Neural progenitor cell (in vitro differentiated cells): Measurements from ENCODE around the gene MRPL19. TPM values are rescaled to one million over a fixed set of nuclear protein-coding genes. Genes with fewer than 3 reads are reported as not detected.
"Not testable (repeated sequence)": the region's sequence is repeated elsewhere in the genome, so short reads cannot be mapped to it uniquely, and the experiment has no call there.

ENCODE experiments used
- DNase-seq: peaks from one replicate; pipeline ENCODE4 v3.0.0-alpha.2; 2016; ENCODE audit warnings: low spot score
- H2AFZ ChIP-seq: fragments of 200-600 bp; sonication (generic); replicated peaks from 2 replicates; pipeline ENCODE4 v1.6.1; 2016; ENCODE audit warnings: antibody characterized with exemption
- H3F3A ChIP-seq: fragments of 200-600 bp; sonication (generic); 2 replicates; pipeline ENCODE4 v1.6.1; 2016; ENCODE audit warnings: antibody characterized with exemption, low read depth
- H3K27ac ChIP-seq: fragments of 200-600 bp; sonication (generic); 2 replicates; pipeline ENCODE4 v1.5.1; 2016; ENCODE audit warnings: mild to moderate bottlenecking
- H3K27me3 ChIP-seq: fragments of 200-600 bp; sonication (generic); 2 replicates; pipeline ENCODE4 v1.6.1; 2016; ENCODE audit warnings: mild to moderate bottlenecking, moderate library complexity
- H3K36me3 ChIP-seq: fragments of 200-600 bp; sonication (generic); 2 replicates; pipeline ENCODE4 v1.5.1; 2016
- H3K4me1 ChIP-seq: fragments of 200-600 bp; sonication (generic); 2 replicates; pipeline ENCODE4 v1.6.1; 2016; ENCODE audit warnings: mixed run types
- H3K4me2 ChIP-seq: fragments of 200-600 bp; sonication (generic); 2 replicates; pipeline ENCODE4 v1.6.1; 2016
- H3K4me3 ChIP-seq: fragments of 200-600 bp; sonication (generic); 2 replicates; pipeline ENCODE4 v1.5.1; 2016
- H3K79me2 ChIP-seq: fragments of 200-600 bp; sonication (generic); 2 replicates; pipeline ENCODE4 v1.6.1; 2016; ENCODE audit warnings: low read depth
- H3K9ac ChIP-seq: fragments of 200-600 bp; sonication (generic); 2 replicates; pipeline ENCODE4 v1.6.1; 2016
- H3K9me3 ChIP-seq: fragments of 200-600 bp; sonication (generic); 2 replicates; pipeline ENCODE4 v1.5.1; 2016; ENCODE audit warnings: low read depth
- H4K20me1 ChIP-seq: fragments of 200-600 bp; sonication (generic); 2 replicates; pipeline ENCODE4 v1.6.1; 2016; ENCODE audit warnings: low read depth
- H3K27ac Mint-ChIP-seq: 3 replicates; pipeline ENCODE4 v1.8.0; 2021; ENCODE audit warnings: mixed read lengths
- H3K27me3 Mint-ChIP-seq: 2 replicates; pipeline ENCODE4 v1.8.0; 2022; ENCODE audit warnings: low read depth, mild to moderate bottlenecking, inconsistent platforms, moderate library complexity, mixed read lengths; ENCODE audit not compliant: insufficient read depth
- H3K36me3 Mint-ChIP-seq: 3 replicates; pipeline ENCODE4 v1.8.0; 2021; ENCODE audit warnings: mixed read lengths
- H3K4me1 Mint-ChIP-seq: 3 replicates; pipeline ENCODE4 v1.8.0; 2021; ENCODE audit warnings: mixed read lengths
- H3K4me3 Mint-ChIP-seq: 3 replicates; pipeline ENCODE4 v1.8.0; 2021; ENCODE audit warnings: mild to moderate bottlenecking, moderate library complexity, mixed read lengths
- H3K9me3 Mint-ChIP-seq: 3 replicates; pipeline ENCODE4 v1.8.0; 2020; ENCODE audit warnings: mixed read lengths
- CTCF ChIP-seq: fragments of 200-600 bp; sonication (generic); IDR thresholded peaks from 2 replicates; pipeline ENCODE4 v1.5.1; 2017; ENCODE audit warnings: antibody characterized with exemption, mild to moderate bottlenecking
- EZH2 ChIP-seq: fragments of 200-600 bp; sonication (generic); IDR thresholded peaks from 2 replicates; pipeline ENCODE4 v1.6.1; 2017; ENCODE audit warnings: antibody characterized with exemption, mild to moderate bottlenecking, moderate library complexity
- EZH2phosphoT487 ChIP-seq: fragments of 200-600 bp; sonication (generic); IDR thresholded peaks from 2 replicates; pipeline ENCODE4 v1.6.1; 2017; ENCODE audit warnings: antibody characterized with exemption
- total RNA-seq: library from RNA; depleted of rRNA; stranded (reverse); fragments of >200 nt; gene quantifications from 2 replicates; pipeline ENCODE4 v1.2.3, GENCODE V29; 2015; ENCODE audit warnings: low replicate concordance

MRPL19 gene
- total RNA-seq, 1 donor from 2014 or later: 80.4 TPM

- no peak overlapping the region for H3K4me3 Mint-ChIP-seq
- H3K9me3 Mint-ChIP-seq: no peaks in the 10 kb centered on the region
- H3K27ac Mint-ChIP-seq: no peak overlapping the region
- peaks cover 24% of the 10 kb centered on the region for H3K36me3 Mint-ChIP-seq
- Histone ChIP-seq H3K4me2 (no peak overlapping the region), H2AFZ (no peak overlapping the region), H3K27ac (no peak overlapping the region), H3K36me3 (peaks cover 37% of the 10 kb centered on the region), H3K4me1 (no peaks in the 10 kb centered on the region), H3K4me3 (no peak overlapping the region), H3K9me3 (no peaks in the 10 kb centered on the region), H3K9ac (no peak overlapping the region), H3K27me3 (no peaks in the 10 kb centered on the region), H4K20me1 (peaks cover 4% of the 10 kb centered on the region), H3K79me2 (no peaks in the 10 kb centered on the region), H3F3A (peaks cover 7% of the 10 kb centered on the region)
- no peak for DNase-seq
- H3K27me3 Mint-ChIP-seq: no peaks in the 10 kb centered on the region
- TF ChIP-seq CTCF (no peak), EZH2 (no peak), EZH2phosphoT487 (no peak)
- H3K4me1 Mint-ChIP-seq: no peaks in the 10 kb centered on the region
Measured at GRCh38 chr2:75666911-75667310, 20.3 kb downstream of the MRPL19 start.

- Histone ChIP-seq H3K4me3 (no peak overlapping the region), H3K9ac (no peak overlapping the region), H3K79me2 (no peaks in the 10 kb centered on the region), H3K36me3 (peaks cover 37% of the 10 kb centered on the region), H3K4me1 (no peaks in the 10 kb centered on the region), H3K4me2 (no peak overlapping the region), H3K27ac (no peak overlapping the region), H2AFZ (no peak overlapping the region), H4K20me1 (peaks cover 4% of the 10 kb centered on the region), H3K27me3 (no peaks in the 10 kb centered on the region), H3K9me3 (no peaks in the 10 kb centered on the region), H3F3A (peaks cover 7% of the 10 kb centered on the region)
- H3K27me3 Mint-ChIP-seq: no peaks in the 10 kb centered on the region
- peaks cover 27% of the 10 kb centered on the region for H3K36me3 Mint-ChIP-seq
- TF ChIP-seq EZH2phosphoT487: no peak
- TF ChIP-seq CTCF: no peak
- TF ChIP-seq EZH2: no peak
- DNase-seq: no peak
- no peak overlapping the region for H3K27ac Mint-ChIP-seq
- no peak overlapping the region for H3K4me3 Mint-ChIP-seq
- H3K4me1 Mint-ChIP-seq: no peaks in the 10 kb centered on the region
- H3K9me3 Mint-ChIP-seq: no peaks in the 10 kb centered on the region
Measured at GRCh38 chr2:75667884-75668283, 21.3 kb downstream of the MRPL19 start.

- H3K4me1 Mint-ChIP-seq, H3K79me2 ChIP-seq, H3K9me3 Mint-ChIP-seq, H4K20me1 ChIP-seq, H3K27me3 ChIP-seq, H3K4me3 Mint-ChIP-seq, H3K9me3 ChIP-seq, H3K9ac ChIP-seq, H3F3A ChIP-seq, H3K36me3 ChIP-seq, H3K4me2 ChIP-seq, H3K4me3 ChIP-seq, H3K27me3 Mint-ChIP-seq, DNase-seq, H3K27ac Mint-ChIP-seq, H2AFZ ChIP-seq, H3K27ac ChIP-seq, H3K4me1 ChIP-seq: not testable (repeated sequence)
- peaks cover 28% of the 10 kb centered on the region for H3K36me3 Mint-ChIP-seq
Measured at GRCh38 chr2:75675423-75675822, 28.8 kb downstream of the MRPL19 start.

- H4K20me1 ChIP-seq: no peaks in the 10 kb centered on the region
- no peak overlapping the region for H2AFZ ChIP-seq
- H3K4me1 Mint-ChIP-seq: no peaks in the 10 kb centered on the region
- DNase-seq: no peak
- TF ChIP-seq CTCF: no peak
- no peak for TF ChIP-seq EZH2
- no peak for TF ChIP-seq EZH2phosphoT487
- no peaks in the 10 kb centered on the region for H3K4me1 ChIP-seq
- peaks cover 25% of the 10 kb centered on the region for H3K36me3 Mint-ChIP-seq
- no peaks in the 10 kb centered on the region for H3K79me2 ChIP-seq
- no peak overlapping the region for H3K9ac ChIP-seq
- H3K4me2 ChIP-seq: no peak overlapping the region
- no peak overlapping the region for H3K27ac Mint-ChIP-seq
- H3K4me3 Mint-ChIP-seq: no peak overlapping the region
- H3K27me3 ChIP-seq: no peaks in the 10 kb centered on the region
- H3K27ac ChIP-seq: no peak overlapping the region
- H3K27me3 Mint-ChIP-seq: no peaks in the 10 kb centered on the region
- H3K9me3 Mint-ChIP-seq: no peaks in the 10 kb centered on the region
- no peaks in the 10 kb centered on the region for H3K9me3 ChIP-seq
- H3K4me3 ChIP-seq: no peak overlapping the region
- H3F3A ChIP-seq: peaks cover 7% of the 10 kb centered on the region
- H3K36me3 ChIP-seq: peaks cover 9% of the 10 kb centered on the region
Measured at GRCh38 chr2:75675908-75676307, 29.3 kb downstream of the MRPL19 start.
